ENCODE results near the gene MYH14.

The MYH14 gene

DNA sequence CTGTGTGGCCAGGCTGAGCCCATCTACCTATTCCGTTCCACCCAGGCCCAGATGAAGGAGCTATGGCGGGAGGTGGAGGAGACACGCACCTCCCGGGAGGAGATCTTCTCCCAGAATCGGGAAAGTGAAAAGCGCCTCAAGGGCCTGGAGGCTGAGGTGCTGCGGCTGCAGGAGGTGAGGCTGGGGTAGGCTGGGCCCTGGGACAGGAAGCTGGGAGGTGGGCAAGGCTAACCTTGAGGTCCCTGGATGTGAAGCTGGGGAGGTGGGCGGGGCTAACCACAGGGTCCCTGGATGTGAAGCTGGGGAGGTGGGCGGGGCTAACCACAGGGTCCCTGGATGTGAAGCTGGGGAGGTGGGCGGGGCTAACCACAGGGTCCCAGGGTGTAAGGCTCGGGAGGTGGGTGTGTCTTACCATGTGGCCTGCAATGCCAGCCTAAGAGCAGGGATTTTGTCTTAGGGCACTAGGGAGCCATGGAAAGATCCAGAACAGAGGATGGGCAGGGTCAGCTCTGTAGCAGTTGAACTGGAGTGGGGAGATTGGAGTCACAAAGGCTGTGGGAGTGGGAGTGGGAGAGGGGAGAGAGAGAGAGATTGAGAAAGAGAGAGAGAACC is 88.9 kb downstream of the MYH14 start:
- DNase-seq (ENCODE audit: low spot score), result no peak

DNA sequence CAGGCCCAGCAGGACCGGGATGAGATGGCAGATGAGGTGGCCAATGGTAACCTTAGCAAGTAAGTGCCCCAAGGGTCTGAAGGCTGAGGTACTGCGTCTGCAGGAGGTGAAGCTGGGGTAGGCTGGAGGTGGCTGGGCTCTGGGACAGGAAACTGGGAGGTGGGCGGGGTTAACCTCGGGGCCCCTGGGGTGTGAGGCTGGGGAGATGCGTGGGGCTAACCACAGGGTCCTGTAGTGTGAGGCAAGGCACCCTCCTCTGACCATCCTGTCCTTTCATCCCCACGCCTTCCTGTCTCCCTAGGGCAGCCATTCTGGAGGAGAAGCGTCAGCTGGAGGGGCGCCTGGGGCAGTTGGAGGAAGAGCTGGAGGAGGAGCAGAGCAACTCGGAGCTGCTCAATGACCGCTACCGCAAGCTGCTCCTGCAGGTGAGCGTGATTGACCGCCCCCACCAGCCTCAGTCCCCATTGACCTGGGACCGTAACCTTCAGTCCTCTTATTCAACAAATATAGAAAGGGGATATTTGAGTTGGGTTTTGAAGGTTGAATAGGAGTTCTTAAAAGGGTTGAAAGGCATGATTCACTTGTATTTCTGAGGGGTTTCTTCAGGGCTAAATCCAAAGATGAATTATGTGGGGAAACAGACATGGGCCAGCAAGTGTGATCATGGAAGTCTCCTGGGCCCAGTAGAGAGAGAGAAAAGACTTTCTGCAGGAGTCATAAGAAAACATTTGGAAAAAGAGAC is 90.0 kb downstream of the MYH14 start:
- no peak for DNase-seq (ENCODE audit: low spot score)

DNA sequence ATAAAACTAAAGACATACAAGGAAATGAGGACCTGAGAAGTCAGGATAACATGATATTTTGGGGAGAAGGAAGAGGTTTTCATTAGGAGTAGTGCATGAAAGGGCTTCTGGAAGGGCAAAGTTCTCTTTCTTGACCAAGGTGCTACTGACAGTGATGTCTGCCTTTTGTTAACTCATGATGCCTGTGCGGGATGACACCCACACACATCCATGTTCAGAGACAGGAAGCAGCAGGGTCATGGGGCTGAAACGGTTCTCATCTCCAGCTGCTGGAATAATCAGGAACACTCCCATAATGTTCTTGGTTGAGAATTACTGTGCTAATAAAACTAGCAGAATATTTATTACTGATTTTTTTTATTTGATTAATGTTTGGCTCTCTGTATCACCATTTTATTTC is 96.6 kb downstream of the MYH14 start:
- no peak for DNase-seq (ENCODE audit: low spot score)

DNA sequence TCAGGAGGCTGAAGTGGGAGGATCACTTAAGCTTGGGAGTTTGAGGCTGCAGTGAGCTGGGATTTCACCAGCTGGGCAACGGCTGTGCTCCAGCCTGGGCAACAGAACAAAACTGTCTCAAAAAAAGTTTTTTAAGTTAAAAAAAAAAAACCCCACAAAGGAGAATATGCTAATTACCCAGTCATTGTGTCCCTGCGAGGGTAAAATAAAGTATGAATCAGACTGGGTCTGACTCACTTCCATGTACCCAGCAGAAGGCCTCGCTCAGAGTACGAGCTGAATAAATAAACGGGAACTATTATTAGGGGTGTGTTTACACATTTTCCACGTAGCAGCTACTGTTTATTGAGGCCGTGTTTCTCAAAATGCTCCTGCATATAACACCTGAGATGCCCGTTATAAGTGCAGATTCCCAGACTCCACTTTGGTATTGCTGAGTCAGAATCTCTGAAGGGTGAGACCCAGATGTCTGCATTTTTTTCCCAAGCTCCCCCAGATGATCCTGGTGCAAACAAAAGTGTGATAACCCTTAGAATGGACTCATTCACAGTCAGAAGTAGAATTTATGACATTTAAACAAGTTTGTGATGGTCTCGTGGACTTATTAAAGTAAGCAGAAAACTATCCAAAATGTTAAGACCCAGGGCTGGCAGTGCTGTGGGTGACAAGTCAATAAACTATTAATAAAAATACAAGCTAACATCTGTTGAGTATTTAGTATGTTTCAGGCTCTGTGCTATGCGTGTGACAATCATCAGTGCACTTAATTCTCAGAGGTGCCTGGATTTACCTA is 97.6 kb downstream of the MYH14 start:
- no peak for DNase-seq (ENCODE audit: low spot score)

DNA sequence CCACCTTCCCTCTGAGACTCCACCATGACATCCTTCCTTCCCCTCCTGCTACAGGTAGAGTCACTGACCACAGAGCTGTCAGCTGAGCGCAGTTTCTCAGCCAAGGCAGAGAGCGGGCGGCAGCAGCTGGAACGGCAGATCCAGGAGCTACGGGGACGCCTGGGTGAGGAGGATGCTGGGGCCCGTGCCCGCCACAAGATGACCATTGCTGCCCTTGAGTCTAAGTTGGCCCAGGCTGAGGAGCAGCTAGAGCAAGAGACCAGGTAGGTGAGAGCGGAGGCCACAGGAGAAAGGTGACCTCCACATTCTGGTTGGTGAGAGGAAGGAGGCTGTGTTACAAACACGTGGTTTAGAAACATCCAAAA is 98.2 kb downstream of the MYH14 start:
- no peak for DNase-seq (ENCODE audit: low spot score)

DNA sequence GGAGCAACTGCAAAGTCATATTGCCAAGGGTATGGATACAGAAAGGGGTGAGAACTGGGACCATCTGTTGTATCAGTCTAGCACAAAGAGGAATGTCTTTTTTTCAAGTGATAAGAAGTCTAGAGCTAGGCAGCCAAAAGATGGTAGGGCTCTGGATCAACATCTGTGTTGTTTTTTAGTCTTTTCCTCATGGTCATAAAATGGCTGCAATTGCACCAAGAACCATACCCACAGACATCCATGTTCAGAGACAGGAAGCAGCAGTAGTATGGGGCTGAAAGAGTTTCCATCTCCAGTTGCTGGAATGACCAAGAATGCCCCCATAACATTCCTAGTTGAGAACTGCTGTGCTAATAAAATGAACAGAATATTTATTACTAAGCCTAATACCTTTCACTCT is 100.1 kb downstream of the MYH14 start:
- no peak for DNase-seq (ENCODE audit: low spot score)

DNA sequence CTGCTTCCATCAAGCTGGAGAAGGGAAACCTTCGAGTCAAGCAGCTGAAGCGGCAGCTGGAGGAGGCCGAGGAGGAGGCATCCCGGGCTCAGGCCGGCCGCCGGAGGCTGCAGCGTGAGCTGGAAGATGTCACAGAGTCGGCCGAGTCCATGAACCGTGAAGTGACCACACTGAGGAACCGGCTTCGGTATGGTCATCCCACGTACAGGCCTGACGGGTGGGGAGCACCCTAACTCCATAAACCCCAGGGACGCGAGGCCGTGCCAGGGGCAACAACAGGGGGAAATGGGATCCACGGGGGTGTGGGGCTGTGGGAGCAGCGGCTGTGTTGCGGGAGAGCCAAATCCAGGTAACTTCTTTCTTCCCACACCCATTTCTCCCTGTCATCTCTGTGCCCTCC is 105.6 kb downstream of the MYH14 start:
- no peak for DNase-seq (ENCODE audit: low spot score)

DNA sequence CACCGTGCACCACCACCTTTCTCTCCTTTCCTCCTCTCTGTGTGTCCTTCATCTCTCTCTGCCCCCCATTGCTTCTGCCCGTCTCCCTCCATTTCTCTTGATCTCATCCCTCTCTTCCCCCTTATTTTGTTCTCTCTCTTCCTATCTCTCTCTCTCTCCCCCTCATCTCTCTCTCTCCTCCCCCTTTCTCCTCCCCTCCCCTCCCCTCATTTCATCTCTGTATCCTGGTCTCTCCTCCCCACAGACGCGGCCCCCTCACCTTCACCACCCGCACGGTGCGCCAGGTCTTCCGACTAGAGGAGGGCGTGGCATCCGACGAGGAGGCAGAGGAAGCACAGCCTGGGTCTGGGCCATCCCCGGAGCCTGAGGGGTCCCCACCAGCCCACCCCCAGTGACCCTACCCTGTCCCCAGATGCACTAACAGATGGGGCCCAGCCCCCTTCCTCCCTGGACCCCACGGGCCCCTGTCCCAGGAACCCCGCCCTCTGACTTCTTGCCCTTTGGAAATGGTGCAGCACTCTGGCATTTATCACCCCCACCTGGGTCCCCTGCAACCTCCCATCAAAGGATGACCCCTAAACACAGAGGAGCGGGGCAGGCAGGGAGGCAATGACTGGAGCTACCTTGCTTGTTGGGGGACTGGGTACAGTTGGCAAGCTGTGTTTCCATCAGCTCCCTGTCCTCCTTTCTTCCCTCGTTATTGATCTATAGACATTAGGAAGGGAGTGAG is 106.1 kb downstream of the MYH14 start:
- no peak for DNase-seq (ENCODE audit: low spot score)

DNA sequence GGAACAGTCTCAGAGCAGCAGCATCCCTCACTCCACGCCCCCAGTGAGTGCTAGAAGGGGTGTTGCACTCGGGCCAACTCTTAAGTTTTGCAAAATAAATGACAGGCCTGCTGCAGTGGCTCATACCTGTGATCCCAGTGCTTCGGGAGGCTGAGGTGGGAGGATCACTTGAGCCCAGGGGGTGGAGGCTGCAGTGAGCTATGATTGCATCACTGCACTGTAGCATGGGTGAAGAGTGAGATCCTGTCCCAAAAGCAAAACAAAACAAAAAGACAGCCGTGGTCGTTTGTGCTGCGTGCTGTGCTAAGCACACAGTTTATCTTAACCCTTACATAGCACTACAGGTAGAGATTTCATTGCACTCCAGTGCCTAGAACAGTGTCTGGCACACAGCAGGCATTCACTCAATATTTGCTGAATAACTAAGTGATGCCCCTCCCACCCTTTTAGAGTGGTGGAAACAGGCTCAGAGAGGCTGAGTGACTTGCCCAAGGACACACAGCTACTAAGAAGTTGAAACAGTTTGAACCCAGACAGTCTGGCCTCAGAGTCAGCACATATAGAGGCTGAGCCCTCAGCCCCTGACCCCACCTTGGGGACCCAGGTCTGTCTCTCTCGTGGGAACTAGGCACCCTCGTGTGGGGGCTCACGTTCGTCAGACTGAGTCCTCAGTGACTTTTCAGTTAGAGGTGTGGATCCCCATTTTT is 107.5 kb downstream of the MYH14 start:
- DNase-seq (ENCODE audit: low spot score), result no peak

DNA sequence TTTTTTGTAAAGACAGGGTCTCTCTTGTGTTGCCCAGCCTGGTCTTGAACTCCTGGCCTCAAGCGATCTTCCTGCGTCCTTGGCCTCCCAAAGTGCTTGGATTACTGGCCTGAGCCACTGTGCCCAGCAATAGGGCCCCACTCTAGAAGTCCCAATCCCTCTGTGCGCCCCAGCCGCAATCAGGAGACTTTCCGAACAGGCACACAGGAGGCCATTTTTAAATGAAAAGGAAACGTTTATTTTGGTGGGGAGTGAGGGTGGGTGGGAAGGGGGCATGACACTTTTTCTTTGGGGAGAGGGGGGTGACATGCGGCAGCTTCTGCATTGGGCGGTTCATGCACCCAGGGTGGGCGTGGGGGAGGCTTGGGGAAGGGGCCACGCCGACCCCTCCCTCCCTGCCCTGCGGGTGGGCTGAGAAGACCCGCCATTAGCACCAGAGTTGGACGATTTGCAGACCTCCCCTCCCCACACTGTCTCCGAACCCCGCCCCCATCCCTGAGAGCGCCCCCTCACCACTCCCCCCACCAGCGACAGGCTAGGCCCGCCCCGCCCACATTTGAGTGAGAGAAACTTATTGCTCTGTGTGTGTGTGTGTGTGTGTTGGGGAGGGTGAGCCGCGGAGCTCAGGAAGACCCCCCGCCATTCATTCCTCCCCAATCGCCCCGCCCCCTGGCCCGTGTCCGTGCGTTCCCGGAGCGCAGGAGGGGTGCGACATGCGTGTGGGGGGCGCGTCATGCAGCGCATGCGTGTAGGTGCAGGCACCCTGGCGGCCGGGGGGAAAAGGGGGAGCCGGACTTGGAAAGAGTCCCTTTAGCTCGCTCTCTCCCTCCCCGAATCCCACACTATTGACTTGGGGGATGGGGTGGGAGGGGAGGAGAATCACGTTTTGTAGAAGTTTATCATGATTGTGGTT is 108.6 kb downstream of the MYH14 start:
- DNase-seq (ENCODE audit: low spot score), result no peak

DNA sequence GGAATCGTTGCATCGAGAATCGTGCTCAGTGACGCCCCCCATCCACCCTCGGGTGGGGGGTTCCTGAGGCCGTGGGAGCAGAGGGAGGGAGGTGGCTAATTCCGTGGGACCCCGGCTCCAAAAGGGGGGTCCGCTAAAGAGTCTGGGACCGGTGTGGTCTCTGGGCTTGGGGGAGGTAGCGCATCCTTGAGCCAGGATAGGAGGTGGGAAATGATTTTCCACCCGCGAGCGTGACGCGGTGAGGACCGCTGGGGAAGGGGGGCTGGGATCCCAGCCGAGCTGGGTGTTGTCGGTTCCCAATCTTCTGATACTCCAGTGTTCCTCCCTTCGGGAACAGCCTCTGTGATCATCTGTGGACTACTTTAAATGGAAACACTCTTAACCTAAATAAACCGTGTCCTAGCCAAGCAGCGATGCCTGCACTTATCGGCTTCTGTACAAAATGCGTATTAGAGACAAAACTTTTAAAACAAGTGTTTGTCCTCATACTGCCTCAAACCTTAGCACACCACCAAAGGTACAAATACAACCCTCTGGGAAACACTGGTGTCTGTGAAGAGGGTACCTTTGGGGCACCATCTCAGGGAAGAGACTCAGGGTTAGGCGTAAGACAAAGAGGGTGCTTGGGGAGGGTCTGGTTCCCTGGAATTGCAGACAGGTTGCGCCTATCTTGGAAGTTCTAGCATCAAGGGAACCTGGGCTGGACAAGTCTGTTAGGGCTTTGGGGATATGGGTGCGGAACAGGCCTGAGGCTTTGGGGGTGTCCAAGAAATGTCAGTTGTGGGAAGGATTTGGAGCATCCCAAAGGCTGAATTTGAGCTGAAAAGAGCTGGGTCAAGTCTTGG is 109.8 kb downstream of the MYH14 start:
- no peak for DNase-seq (ENCODE audit: low spot score)

DNA sequence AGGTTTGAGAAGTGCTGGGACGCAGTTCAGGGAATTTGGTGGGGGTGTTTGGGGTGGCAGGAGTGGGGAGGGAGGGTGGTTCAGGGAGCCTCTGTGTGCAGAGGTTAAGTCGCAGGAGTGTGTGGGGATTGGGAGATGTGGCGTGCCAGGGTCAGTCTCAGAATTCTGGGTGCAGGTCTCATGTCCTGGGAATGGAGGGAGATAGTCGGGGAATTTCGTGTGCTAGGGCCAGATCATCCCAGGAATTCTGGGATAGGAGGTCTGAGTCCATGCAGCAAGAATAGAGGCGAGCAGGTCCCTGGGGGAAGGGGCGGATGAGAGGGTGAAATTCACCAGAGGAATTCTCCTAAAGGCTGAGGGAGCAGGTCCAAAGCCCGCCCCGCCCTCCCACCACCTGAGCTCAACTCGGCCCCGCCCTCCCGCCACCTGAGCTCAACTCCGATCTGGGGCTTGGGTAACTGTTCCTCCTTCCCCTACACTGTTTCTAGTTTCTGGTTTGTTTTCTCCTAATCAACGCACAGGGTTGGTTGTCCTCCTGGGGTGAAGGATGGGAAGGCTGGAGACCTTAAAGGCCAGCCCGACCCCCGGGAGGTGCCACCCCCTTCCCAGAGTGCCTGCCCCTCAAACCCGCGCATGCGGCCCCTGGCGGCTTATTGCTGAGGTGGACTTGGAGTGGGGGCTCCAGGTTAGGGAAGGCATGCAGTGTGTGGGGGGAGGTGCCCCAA is 110.6 kb downstream of the MYH14 start:
- no peak for DNase-seq (ENCODE audit: low spot score)

DNA sequence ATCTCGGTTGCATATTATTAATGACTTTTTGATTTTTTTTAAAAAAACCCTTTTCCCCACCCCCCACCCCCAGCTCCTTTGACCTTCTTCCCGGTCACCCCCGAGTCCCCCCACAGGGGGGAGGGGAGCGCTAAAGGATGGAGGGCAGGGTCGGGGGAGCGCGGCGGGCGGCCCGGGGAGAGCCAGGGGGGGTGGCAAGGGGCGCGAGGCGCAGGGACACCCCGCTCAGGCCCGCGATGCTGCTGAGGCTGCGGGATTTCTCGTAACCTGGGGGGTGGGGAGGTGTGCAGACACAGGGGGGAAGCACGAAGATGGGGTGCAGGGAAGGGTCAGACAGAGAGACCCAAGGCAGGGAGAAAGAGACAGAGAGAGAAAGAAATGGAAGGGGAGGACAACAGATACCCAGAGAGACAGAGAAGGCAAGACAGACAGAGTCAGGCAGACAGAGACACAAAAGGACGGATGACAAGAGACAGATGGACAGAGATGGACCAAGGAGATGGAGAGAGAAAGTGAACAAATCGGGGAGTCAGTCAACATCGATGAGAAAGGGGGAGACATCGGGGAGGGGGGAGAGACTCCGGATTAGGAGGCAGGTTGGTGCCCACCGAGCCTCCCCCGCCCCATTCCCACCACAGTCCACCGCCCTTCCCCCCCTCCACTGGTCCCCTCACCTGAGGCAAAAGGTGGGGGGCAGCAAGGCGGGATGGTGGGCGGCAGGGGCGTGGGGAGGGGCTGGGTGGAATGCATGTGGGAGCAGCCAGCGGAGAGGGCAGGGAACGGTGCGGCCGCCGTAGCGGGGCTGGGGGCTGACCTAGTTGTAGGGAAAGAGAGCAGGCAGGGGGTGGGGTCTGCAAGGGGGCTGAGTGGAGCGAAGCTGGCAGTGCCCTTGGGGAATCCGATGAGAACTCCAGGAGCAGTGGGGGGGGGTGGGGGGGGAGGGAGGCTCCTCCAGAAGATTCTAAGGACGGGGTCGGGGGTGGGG is 111.6 kb downstream of the MYH14 start:
- no peak for DNase-seq (ENCODE audit: low spot score)

DNA sequence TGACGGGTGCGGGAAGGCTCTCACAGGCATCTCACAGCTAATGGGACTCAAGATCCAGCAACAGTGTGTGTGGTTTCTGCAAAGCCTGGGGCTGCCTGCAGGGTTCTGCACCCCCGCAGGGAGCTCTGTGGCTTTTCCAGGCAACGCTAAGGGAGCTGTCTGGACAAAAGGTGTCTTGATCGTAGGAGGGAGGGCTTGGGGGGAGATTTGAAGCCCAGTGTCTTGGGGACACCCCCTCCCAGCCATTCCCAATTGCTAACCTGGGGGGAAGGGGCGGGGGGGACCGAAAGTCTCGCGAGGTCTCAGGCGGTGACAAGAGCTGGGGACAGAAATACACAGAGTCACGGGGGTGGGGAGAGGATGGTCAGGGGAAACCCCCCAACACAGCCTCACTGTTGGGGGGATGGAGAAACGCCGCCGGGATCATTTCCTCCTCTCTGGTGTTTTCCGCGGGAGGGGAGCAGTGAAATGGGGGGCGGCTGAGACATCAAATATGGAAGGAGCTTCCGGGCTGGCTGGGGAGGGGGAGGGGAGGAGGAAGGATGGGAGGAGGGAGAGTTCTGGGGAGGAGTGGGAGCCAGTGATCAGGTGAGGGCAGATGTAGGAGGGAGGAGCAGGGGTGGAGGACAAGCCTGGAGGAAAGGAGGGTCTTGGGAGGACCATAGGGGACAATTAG is 112.5 kb downstream of the MYH14 start:
- no peak for DNase-seq (ENCODE audit: low spot score)

DNA sequence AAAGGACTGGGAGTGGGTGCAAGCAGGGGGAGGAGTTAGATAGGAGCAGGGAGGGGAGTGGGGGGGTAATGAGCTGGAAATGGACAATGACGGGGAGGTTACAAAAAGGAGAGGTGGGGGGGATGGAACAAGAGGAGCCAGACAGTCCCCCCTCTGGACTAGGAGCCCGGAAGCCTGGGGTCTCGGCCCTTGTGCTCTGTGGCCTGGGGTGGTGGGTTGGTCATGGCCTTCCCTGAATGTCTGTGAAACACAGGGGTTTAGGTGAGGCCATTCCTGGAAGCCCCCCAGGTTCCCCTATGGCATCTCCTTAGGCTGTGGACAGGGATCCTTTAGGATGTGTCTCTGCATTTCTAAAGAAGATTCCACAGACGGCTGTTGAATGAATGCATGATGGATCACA is 113.7 kb downstream of the MYH14 start:
- no peak for DNase-seq (ENCODE audit: low spot score)

DNA sequence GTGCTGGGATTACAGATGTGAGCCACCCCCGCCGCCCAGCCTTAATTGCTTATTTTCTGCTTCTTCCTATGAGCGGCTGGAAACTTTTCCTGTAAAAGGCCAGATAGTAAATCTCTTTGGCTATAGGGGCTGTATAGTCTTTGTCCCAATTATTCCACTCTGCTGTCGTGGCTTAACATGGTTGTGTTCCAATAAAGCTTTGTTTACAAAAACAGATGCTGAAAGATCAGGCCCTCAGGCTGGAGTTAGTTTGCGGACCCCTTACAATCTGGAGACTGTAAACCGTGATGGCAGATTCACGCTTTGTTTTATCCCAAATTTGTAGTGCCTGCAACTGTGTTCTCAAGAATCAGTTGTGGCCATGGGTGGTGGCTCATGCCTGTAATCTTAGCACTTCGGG is 115.0 kb downstream of the MYH14 start:
- no peak for DNase-seq (ENCODE audit: low spot score)

DNA sequence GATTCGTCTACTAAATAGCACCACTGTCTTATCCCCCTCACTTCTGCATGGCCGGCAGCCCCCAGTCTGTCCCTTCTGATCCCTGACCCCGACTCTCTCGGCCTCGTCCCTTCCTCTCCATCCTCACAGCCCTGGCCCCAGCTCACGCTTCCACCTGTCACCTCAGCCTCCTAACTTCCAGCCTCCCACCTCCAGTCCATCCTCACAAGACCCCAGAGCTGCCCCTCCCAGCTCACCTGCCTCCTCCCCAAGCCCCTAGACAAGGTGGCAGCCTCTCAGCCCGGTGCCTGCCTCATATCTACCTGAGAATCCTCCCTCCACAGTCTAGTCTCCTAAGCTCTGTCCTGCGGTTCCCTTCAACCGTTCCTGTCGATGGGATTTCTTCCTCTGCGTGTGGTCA is 115.7 kb downstream of the MYH14 start:
- DNase-seq (ENCODE audit: low spot score), result no peak

DNA sequence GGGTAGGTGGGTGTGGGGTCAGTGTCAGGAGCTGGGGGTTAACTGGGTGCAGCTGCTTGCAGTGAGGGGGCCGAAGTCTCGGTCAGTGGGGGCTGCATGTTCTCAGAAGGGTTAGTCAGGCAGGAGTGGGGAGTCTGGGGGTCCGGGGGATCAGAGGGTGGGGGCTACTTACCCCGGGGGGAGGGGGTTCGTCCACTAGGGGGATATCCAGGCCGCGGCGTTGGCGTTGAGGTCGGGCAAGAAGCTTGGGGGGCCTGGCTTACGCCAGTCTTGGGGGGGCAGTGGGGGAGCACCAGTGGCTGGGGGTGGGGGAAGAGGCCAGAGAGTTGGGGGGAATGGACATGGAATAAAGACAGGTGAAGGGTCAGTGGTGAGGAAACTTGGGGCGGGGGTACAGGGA is 116.6 kb downstream of the MYH14 start:
- no peak for DNase-seq (ENCODE audit: low spot score)
